Hepatocyte (in vitro differentiated cells): Measurements from ENCODE around the gene COBL.

Experiments
- CTCF ChIP-seq: fragments of 200-600 bp; sonication (generic); IDR thresholded peaks from 2 replicates; pipeline ENCODE4 v1.5.1; 2016; ENCODE audit warnings: antibody characterized with exemption, mild to moderate bottlenecking; ENCODE audit not compliant: poor library complexity
- EZH2phosphoT487 ChIP-seq: fragments of 200-600 bp; sonication (generic); IDR thresholded peaks from one replicate; pipeline ENCODE4 v1.6.1; 2018; ENCODE audit warnings: antibody characterized with exemption, mild to moderate bottlenecking, low read depth, moderate library complexity; ENCODE audit not compliant: unreplicated experiment, severe bottlenecking

DNA sequence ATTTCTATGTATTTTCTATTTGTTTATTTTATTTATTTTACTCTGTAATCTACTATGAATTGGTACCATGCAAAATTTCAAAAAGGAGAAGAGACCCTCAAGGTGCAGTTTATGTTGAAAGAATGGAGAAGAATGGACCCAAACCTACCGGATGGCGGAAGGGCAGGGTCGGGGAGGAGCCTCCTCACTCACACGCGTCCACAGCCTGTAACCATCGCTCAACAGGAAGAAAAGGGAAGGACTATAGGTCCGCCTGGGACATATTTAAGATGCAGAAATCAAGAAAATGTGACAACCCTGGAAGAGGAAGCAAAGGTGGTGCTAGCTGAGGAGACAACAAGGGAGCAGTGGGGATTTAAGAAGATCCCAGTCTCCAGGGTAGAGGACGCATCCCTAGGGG, 158.4 kb downstream of the COBL start:
- TF ChIP-seq CTCF: no peak
- no peak for TF ChIP-seq EZH2phosphoT487
